Fibroblast of skin of left biceps (primary cell): Measurements from ENCODE around the gene LKAAEAR1.
"Not testable (repeated sequence)": the region's sequence is repeated elsewhere in the genome, so short reads cannot be mapped to it uniquely, and the experiment has no call there.

Source experiments
- DNase-seq, 2 experiments: peaks; one replicate each; pipeline ENCODE4 v3.0.0-alpha.2; 2013; ENCODE audit warnings: low read depth in 2 of 2

Gene LKAAEAR1, protein sequence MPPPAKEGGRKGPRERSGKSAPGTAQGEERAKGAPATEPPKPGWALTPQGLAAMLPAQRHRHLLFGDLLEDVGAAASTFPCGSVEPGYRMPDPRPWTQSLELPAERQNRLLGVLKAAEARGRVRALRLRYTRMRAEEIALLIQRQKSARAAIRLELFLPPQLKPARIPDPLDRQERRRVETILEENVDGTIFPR

DNA sequence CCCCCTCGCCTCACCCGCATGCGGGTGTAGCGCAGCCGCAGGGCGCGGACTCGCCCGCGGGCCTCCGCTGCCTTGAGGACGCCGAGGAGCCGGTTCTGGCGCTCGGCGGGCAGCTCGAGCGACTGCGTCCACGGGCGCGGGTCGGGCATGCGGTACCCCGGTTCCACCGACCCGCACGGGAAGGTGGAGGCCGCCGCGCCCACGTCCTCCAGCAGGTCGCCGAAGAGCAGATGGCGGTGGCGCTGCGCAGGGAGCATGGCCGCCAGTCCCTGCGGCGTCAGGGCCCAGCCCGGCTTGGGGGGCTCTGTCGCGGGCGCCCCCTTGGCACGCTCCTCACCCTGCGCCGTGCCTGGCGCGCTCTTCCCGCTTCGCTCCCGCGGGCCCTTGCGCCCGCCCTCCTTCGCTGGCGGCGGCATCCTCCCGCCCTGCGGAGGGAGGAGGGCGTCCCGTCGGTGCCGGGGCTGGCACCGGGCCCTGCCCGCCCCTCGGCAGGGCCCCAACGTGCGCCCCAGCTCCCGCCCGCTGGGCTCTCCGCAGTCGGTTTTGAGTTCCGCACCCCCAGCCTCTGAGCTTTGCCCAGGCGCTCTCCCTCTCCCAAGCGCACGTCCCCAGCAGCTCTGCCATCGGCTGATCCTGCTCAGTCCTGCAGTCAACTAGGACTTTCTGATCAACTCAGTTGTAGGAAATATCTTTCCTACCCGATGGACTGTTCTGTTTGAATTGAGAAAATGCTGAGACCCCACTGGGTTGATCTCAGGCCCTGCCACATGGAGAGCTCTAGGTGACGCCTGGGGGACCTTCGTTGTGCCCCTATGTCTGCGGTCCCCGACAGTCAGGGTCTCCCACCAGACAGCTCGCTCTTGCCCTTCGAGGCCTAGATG lies at the start of gene LKAAEAR1:
TSS of gene LKAAEAR1 (minus strand) at position 595 of the 881 bp plus-strand sequence. CDS start at position 416, 179 bp downstream.
- no peak for DNase-seq

DNA sequence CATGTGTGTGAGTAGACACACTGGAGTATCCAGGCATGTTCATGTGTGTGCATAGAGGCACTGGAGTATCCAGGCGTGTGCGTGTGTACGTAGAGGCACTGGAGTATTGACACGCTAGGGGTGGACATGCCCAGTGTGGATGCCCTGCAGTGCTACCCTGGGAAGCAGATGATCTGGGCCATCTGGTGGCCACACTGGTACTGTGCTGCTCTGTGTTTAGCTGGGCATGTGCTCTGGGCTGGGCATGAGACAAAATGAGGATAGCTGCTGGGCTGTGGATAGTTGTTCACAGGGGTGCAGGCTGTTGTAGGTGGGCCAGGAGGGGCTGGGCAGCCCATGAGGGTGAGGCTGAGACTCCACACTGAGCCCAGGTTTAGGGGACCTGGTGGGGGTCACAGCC lies 47.2 kb upstream of the LKAAEAR1 start:
- no peak for DNase-seq

DNA sequence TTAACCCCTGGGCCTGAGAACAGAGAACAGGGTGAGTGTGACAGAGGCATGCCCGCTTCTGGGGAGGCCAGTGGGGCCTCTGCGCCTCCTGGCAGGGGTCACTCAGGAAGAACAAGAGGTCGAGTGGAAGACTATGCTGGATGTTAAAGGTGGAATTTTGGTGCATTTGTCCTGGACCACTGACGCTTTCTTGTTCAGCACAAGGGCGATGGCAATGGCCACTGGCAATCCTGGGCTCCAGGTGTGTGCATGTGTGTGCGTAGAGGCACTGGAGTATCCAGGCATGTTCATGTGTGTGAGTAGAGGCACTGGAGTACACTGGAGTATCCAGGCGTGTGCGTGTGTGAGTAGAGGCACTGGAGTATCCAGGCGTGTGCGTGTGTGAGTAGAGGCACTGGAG lies 46.7 kb upstream of the LKAAEAR1 start:
- no peak for DNase-seq

DNA sequence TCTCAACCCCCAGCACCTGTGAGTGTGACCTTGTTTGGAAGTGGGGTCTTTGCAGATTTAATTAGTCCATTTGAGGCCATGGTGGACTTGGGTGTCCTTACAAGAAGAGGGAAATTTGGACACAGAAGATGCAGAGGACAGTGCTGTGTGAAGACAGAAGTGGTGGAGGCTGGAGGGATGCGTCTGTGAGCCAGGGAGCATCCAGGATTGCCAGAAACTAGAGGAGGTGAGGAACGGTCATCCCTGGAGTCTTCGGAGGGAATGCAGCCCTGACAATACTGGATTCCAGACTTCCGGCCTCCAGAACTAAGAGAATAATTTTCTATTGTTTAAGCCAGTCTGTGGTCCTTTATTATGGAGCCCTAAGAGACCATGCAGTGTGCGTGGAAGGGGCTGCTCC lies 46.1 kb upstream of the LKAAEAR1 start:
- DNase-seq, result no peak

DNA sequence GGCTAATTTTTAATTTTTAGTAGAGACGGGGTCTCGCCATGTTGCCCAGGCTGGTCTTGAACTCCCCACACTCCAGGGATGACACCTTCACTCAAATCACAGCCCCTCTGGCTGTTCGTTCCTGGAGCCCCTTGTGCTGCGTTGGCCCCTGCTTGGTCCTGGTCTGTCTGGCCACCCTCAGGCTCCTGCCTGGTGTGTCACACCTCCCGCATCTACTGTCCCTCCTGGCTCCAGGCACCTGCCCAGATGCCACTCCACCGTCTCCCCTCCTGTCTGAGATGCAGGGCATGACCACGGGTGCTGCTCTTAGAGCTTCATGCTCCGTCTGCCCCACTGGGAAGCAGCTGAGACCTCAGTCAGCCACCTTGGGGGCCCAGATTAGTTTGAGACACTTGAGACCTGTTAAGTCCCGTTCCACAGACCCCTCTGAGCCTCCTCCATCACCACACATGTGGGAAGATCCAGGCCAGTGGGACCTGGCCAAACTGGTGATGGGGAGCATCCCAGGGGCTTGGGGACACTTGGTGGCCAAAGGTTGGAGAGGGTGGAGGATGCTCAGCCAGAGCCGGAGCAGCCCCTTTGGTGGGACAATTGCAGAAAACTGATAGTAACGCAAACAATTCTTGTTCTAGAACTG lies 45.1 kb upstream of the LKAAEAR1 start:
- no peak for DNase-seq

DNA sequence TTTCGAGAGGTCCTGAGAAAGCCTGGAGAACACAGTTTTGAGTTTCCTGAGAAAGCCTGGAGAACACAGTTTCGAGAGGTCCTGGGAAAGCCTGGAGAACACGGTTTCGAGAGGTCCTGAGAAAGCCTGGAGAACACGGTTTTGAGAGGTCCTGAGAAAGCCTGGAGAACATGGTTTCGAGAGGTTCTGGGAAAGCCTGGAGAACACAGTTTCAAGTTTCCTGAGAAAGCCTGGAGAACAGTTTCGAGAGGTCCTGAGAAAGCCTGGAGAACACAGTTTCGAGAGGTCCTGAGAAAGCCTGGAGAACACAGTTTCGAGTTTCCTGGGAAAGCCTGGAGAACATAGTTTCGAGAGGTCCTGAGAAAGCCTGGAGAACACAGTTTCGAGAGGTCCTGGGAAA lies 39.3 kb upstream of the LKAAEAR1 start:
- DNase-seq, result not testable (repeated sequence)

DNA sequence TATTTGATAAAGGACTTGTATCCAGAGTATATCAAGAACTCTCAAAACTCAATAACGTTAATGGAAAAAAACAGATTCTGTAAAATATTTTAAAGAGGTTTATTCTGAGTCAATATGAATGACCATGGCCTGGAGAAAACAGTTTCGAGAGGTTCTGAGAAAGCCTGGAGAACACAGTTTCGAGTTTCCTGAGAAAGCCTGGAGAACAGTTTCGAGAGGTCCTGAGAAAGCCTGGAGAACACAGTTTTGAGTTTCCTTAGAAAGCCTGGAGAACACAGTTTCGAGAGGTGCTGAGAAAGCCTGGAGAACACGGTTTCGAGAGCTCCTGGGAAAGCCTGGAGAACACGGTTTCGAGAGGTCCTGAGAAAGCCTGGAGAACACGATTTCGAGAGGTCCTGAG lies 38.7 kb upstream of the LKAAEAR1 start:
- not testable (repeated sequence) for DNase-seq

DNA sequence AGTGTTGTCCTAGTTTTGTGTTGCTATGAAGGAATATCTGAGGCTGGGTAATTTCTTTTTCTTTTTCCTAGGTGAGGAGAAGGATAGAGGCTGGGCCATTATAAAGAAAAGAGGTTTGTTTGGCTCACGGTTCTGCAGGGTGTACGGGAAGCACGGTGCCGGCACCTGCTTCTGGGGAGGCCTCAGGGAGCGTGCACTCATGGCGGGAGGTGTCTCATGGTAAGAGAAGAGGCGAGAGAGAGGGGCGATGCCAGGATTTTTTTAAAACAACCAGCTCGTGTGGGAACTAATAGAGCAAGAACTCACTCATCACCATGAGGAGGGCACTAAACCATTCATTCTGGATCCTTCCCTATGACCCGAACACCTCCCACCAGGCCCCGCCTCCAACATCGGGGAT lies 37.4 kb upstream of the LKAAEAR1 start:
- no peak for DNase-seq

DNA sequence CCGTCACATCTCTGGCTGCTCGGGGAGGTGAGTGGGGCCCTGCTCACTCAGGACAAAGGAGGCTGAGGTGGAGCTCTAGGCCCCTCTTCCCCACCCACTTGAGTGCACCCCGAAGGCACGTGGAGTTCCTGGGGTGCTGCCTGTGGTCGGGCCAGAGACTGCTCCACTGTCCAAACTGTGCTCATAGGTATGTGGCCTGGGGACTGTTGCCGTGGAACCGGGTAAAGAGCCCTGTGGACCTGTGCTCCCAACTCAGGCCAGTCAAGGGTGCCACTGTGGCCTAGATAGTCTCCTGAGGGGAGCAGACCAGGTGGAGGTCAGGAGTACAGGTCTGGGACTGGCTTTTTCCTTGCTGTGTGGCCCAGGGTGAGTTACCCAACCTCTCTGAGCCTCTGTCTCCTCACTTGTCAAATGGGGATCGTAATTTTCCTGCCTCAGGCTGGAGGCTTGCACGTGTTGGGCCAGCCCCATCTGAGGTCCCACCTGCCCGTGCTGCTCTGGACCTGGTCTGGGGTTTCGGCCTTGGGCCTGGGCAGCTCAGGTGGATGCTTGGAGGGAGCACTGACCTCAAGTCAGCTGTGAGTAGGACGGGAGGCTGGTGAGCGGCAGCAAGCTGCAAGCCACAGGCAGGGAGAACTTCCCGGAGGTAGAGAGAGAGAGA lies 35.6 kb upstream of the LKAAEAR1 start:
- DNase-seq, result no peak

DNA sequence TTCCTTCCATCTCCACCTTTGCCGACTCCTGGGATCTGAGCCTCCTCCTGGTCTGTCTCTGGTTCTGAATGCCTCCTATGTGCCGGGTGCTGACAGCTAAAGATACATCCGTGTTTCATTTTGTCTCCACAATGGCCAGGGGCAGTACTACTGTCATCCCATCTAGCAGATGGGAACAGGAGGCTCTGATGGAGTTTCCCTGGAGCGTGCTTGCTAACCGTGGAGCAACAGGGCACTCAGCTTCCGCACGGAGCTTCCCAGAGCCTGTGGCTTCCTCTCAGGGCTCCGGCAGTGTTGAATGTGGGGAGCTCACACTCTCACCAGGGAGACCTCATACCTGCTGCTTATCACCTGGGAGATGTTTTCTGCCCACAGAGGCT lies 35.1 kb upstream of the LKAAEAR1 start:
- no peak for DNase-seq

DNA sequence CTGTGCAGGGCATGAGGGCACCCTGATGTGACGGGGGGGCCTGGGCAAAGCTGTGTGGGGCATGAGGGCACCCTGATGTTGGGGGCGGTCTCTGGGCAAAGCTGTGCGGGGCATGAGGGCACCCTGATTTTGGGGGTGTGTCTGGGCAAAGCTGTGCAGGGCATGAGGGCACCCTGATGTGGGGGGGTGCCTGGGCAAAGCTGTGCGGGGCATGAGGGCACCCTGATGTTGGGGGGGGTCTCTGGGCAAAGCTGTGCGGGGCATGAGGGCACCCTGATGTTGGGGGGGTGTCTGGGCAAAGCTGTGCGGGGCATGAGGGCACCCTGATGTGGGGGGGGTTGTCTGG lies 33.2 kb upstream of the LKAAEAR1 start:
- not testable (repeated sequence) for DNase-seq

DNA sequence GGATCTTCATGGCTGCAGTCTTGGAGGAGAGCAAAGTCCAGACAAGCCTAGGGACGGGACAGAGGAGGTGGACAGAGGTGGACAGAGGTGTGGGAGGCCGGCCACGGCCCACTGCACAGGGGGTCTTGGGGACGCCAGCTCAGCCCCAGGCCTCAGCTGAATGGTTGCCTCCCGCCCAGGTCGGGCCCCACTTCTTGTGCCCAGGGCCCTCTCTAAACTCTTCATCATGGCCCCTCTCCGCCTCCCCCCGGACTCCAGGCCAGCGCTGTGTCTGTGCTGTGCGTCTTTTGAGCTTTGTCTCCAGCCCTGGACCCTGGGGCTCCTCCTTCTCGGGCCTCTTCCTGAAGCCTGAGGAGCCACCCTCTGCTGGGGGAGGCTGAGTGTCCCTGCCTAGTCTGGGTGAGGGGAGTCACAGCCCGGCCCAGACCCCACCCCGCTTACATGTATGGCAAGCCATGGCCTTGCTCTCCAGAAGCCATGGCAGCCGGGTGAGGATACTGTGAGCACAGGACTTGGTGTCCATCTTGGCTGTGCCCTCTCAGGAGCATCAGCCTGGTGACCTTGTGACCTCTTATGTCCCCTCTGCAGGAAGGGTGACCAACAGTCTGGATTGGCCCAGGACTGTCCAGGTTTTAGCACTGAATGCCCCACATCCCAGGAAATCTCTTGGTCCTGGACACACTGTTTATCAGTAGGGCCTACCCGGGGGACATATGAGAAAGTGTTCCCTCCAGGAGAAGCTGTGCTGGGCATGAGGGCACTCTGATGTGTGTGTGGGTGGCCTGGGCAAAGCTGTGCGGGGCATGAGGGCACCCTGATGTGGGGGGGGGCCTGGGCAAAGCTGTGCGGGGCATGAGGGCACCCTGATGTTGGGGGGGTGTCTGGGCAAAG lies 32.6 kb upstream of the LKAAEAR1 start:
- no peak for DNase-seq

DNA sequence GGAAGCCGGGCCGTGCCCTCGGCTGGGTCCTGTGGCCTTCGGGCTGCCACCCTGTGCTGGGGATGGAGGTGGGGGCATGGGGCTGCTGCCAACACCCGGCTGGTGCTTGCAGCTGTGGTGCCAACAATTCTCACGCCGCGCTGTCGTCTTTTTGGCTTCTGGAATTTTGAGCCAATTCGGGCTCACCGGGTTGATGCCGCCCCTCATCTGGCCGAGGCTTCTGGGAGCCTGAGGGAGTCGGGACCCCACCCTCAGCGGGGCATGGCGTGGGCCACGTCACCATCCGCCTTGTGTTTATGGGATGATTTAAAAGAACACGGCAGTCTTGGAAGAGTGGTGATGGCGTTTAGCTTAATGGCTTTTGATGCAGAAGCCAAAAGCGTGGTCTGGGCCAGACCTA lies 31.8 kb upstream of the LKAAEAR1 start:
- DNase-seq, result no peak

DNA sequence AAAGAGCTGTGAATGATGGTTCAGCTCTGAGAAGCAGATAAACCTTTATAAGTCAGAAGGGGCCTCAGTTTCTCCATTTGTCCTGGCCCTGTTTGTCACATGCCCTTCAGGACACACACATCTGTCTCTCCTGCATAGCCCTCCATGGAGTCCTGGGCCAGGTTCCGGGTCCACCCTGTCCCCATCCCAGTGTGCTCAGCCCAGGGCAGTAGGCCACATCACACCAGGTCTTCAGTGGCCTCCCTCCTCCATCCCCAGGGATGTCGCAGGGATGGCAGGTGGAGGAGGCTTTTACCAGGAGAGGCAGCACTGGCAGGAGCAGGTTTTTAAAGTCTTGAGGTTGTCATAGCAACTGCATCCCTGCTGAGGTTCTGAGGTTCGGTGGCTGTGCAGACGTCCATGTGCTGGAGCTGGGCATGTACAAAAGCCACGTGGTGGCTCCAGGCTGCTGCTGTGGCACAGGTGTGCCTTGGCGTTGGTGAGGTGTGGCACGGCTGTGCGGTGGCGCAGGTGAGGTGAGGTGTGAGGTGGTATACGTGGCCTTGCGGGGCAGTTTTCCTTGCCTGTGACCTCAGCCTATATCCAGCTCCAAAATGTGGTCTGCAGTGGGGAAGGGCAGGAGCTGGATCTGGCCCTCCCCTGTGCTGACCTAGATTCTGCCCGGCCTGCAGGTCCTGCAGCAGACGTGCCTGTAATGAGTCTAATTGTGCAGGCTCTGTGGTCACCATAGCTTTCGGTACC lies 31.1 kb upstream of the LKAAEAR1 start:
- DNase-seq, result no peak

DNA sequence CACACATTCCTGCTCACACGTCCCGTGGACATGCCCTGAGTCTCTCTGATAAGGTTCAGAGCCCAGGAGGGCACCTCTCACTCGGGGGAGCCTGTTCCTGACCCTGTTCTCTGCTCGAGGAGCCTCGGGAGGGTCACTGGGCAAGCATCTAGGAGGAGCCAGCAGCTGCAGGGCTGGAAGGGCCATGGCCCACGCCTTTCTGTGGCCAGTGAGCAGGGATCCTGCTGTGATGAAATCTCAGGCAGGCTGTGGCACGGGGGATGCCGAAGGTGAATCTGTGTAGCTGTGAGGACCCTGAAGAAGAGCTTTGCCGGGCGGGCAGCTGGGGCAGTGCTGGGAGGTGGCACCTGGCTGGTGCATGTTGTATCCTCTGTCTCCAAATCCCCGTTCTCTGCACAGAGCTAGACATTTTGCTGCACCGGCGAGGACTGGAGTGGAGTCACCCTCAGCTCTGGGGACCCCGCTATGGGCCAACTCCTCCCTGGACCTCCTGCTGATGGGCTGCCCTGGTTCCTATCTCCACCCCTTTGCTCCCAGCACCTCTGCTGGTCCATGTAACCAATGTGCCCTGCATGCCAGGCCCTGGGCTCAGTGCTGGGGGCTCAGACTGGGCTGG lies 30.3 kb upstream of the LKAAEAR1 start:
- no peak for DNase-seq

DNA sequence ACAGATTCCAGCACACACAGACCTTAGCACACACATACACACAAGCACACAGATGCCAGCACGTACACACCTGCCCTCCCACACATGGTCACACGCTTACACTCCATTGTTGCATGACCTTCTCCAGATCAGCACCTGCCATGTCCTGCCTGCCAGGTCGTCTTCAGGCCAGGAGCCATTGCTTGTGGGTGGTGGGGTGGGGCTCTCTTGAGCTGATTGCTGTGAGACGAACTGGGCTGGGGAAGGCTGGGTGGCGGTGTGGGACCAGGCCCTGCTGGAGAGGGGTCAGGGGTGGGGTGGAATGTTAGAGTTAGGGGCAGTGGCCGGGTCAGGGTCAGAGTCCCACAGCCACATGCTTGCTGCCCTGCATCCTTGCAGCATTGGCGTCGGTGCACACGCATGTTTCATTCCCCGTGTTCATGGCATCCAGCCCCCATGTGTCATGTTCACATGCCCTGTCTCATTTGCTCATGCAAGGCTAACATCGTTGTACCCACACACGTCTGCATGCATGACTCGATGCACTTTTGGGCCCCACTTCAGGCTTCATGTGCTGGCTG lies 29.7 kb upstream of the LKAAEAR1 start:
- no peak for DNase-seq

DNA sequence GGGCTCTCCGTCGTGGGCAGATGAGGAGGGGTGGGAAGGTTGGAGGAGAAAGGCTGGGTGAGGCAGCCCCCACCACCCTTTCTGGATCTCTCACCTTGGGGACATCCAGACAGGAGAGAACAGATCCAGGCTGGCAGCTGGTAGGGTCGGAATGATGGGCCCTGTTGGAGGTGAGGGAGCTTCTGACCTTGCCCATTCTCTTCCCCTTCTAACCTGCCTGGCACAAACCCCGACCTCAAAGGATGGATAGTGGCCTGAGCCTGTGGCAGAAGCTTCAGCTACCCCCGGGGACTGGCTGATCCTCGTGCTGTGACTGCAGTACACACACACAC lies 29.2 kb upstream of the LKAAEAR1 start:
- DNase-seq, result no peak

DNA sequence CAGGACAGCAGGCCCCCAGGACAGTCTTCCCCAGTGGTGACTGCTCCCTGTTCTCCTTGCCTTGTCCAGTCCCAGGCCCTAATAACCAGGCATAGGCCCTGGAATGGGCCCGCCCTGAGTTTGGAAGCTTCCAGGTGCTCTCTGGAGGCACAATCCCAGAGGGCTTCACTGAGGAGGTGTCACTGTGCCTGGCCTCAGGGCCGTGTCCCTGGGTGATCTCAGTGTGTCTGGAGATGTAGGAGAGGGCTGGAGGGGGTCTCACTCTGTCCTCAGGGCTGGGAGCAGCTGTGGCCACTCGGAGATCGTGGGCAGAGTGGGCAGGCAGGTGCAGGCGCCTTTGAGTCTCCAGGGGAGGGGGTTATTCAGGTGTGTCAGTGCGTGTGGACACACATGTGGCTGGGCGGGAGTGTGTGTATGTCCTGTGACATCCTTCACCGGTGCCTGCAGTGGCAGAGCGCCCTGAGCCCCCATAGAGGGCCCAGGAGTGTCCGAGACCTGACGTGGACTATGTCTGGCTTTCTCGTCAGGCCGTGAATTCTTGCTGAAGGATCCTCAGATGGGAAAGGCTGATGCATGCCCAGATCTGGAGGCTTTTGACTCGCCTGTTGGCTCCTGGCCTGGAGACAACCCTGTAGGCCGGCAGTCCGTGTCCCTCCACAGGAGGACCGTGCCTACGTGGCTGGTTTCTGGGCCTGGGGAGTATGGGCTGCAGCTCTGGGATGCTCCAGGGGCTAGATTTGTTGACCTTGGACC lies 28.7 kb upstream of the LKAAEAR1 start:
- no peak for DNase-seq
